Loucy (cell line): ENCODE results near the gene ATN1.

Experiments used
- H2AFZ ChIP-seq: fragments of 200-600 bp; sonication (generic); 2 replicates; pipeline ENCODE4 v1.6.0; 2016; ENCODE audit warnings: antibody characterized with exemption, mild to moderate bottlenecking, low read length, moderate library complexity
- H3F3A ChIP-seq: fragments of 200-600 bp; 2 replicates; pipeline ENCODE4 v1.6.0; 2016; ENCODE audit warnings: antibody characterized with exemption, low read depth, mild to moderate bottlenecking
- H3K27me3 ChIP-seq: fragments of 200-600 bp; sonication (generic); 2 replicates; pipeline ENCODE4 v1.6.1; 2014; ENCODE audit warnings: low read length, mild to moderate bottlenecking; ENCODE audit not compliant: insufficient read depth, poor library complexity, severe bottlenecking
- H3K36me3 ChIP-seq: fragments of 200-600 bp; sonication (generic); 2 replicates; pipeline ENCODE4 v1.6.1; 2016; ENCODE audit warnings: low read length; ENCODE audit not compliant: insufficient read depth
- H3K4me1 ChIP-seq: fragments of 200-600 bp; sonication (generic); 2 replicates; pipeline ENCODE4 v1.5.1; 2014; ENCODE audit warnings: low read length, mild to moderate bottlenecking; ENCODE audit not compliant: insufficient read depth, poor library complexity, severe bottlenecking
- H3K4me2 ChIP-seq: fragments of 200-600 bp; sonication (generic); 2 replicates; pipeline ENCODE4 v1.6.0; 2014; ENCODE audit warnings: antibody characterized with exemption, low read length, low read depth, mild to moderate bottlenecking; ENCODE audit not compliant: poor library complexity, severe bottlenecking
- H3K4me3 ChIP-seq: fragments of 200-600 bp; sonication (generic); 2 replicates; pipeline ENCODE4 v1.5.1; 2014; ENCODE audit warnings: low read length, mild to moderate bottlenecking, mixed read lengths; ENCODE audit not compliant: poor library complexity, severe bottlenecking
- H3K79me2 ChIP-seq: fragments of 200-600 bp; sonication (generic); 2 replicates; pipeline ENCODE4 v1.6.1; 2014; ENCODE audit warnings: low read length; ENCODE audit not compliant: insufficient read depth
- H3K9ac ChIP-seq: fragments of 200-600 bp; sonication (generic); 2 replicates; pipeline ENCODE4 v1.6.0; 2014; ENCODE audit warnings: mild to moderate bottlenecking, low read depth, low read length, moderate library complexity; ENCODE audit not compliant: poor library complexity, severe bottlenecking
- H3K9me2 ChIP-seq: fragments of 200-600 bp; sonication (generic); replicated peaks from 2 replicates; pipeline ENCODE4 v1.6.1; 2016; ENCODE audit warnings: low read depth, low read length, mixed read lengths
- H3K9me3 ChIP-seq: fragments of 200-600 bp; sonication (generic); 2 replicates; pipeline ENCODE4 v1.6.1; 2014; ENCODE audit warnings: mild to moderate bottlenecking, antibody characterized with exemption, low read length, low read depth; ENCODE audit not compliant: insufficient read depth
- H4K20me1 ChIP-seq: fragments of 200-600 bp; sonication (generic); 2 replicates; pipeline ENCODE4 v1.6.0; 2014; ENCODE audit warnings: antibody characterized with exemption, low read length, mild to moderate bottlenecking; ENCODE audit not compliant: insufficient read depth, poor library complexity, severe bottlenecking
- CTCF ChIP-seq: fragments of 200-600 bp; sonication (generic); conservative IDR thresholded peaks from 2 replicates; pipeline ENCODE4 v1.5.1; 2014; ENCODE audit warnings: mild to moderate bottlenecking, antibody characterized with exemption, low read length
- EZH2phosphoT487 ChIP-seq: fragments of 200-600 bp; IDR thresholded peaks from 2 replicates; pipeline ENCODE4 v1.6.1; 2018; ENCODE audit warnings: antibody characterized with exemption, mild to moderate bottlenecking, moderate library complexity, borderline replicate concordance

Gene ATN1

GRCh38 chr12:6952121-6952862 lies 24.5 kb downstream of the ATN1 start:
- Histone ChIP-seq H2AFZ (no peak overlapping the region), H3K79me2 (peaks cover 73% of the 10 kb centered on the region), H3F3A (no peaks in the 10 kb centered on the region), H3K4me2 (peak overlapping the region; percentile 97), H3K4me3 (peak overlapping the region; percentile 91), H3K4me1 (peaks cover 63% of the 10 kb centered on the region), H3K9me2 (no peaks in the 10 kb centered on the region), H3K36me3 (no peaks in the 10 kb centered on the region), H3K27me3 (no peaks in the 10 kb centered on the region), H3K9ac (peak overlapping the region; percentile 97), H3K9me3 (no peaks in the 10 kb centered on the region), H4K20me1 (no peaks in the 10 kb centered on the region)
- TF ChIP-seq EZH2phosphoT487: no peak
- TF ChIP-seq CTCF: peak; percentile 33; the same call in 1 of the 2 replicates

- no peak overlapping the region for H2AFZ ChIP-seq
- no peaks in the 10 kb centered on the region for H3K9me2 ChIP-seq
- no peaks in the 10 kb centered on the region for H3K36me3 ChIP-seq
- H3K4me2 ChIP-seq: peak overlapping the region; percentile 97
- H3K4me3 ChIP-seq: peak overlapping the region; percentile 91
- H4K20me1 ChIP-seq: no peaks in the 10 kb centered on the region
- H3K9me3 ChIP-seq: no peaks in the 10 kb centered on the region
- no peak for TF ChIP-seq CTCF
- TF ChIP-seq EZH2phosphoT487: no peak
- peak overlapping the region; percentile 97 for H3K9ac ChIP-seq
- peaks cover 70% of the 10 kb centered on the region for H3K4me1 ChIP-seq
- no peaks in the 10 kb centered on the region for H3K27me3 ChIP-seq
- H3F3A ChIP-seq: no peaks in the 10 kb centered on the region
- H3K79me2 ChIP-seq: peaks cover 80% of the 10 kb centered on the region
These were observed 25.2 kb downstream of the ATN1 start for GRCh38 chr12:6952863-6953441.

GRCh38 chr12:6953442-6954315 lies 25.9 kb downstream of the ATN1 start:
- Histone ChIP-seq H3F3A (no peaks in the 10 kb centered on the region), H3K4me2 (peak overlapping the region; percentile 97), H3K9me3 (no peaks in the 10 kb centered on the region), H3K4me3 (peak overlapping the region; percentile 91), H3K79me2 (peaks cover 87% of the 10 kb centered on the region), H3K36me3 (no peaks in the 10 kb centered on the region), H2AFZ (no peak overlapping the region), H3K9me2 (no peaks in the 10 kb centered on the region), H4K20me1 (no peaks in the 10 kb centered on the region), H3K9ac (peak overlapping the region; percentile 97), H3K27me3 (no peaks in the 10 kb centered on the region), H3K4me1 (peaks cover 77% of the 10 kb centered on the region)
- TF ChIP-seq EZH2phosphoT487: no peak
- no peak for TF ChIP-seq CTCF
